GM18502 (cell line): ENCODE data around the gene HSDL2.
"Not testable (repeated sequence)": the region's sequence is repeated elsewhere in the genome, so short reads cannot be mapped to it uniquely, and the experiment has no call there.

Experiments
- ATAC-seq: cut with Tn5 transposase; IDR thresholded peaks from one replicate; pipeline ENCODE4 v1.9.1; 2021; ENCODE audit warnings: mild to moderate bottlenecking; ENCODE audit not compliant: unreplicated experiment, poor library complexity

Gene HSDL2

GRCh38 chr9:112365257-112365656 lies 14.7 kb upstream of the HSDL2 start:
- ATAC-seq: not testable (repeated sequence)

- ATAC-seq: no peak
These were observed 13.3 kb upstream of the HSDL2 start for GRCh38 chr9:112366591-112366990.

- ATAC-seq: no peak
These were observed 12.4 kb upstream of the HSDL2 start for GRCh38 chr9:112367465-112367864.

- no peak for ATAC-seq
These were observed 10.1 kb upstream of the HSDL2 start for GRCh38 chr9:112369817-112370216.

- ATAC-seq: no peak
These were observed 8.8 kb upstream of the HSDL2 start for GRCh38 chr9:112371060-112371459.

- not testable (repeated sequence) for ATAC-seq
These were observed 6.2 kb upstream of the HSDL2 start for GRCh38 chr9:112373666-112374065.

- not testable (repeated sequence) for ATAC-seq
These were observed 5.7 kb upstream of the HSDL2 start for GRCh38 chr9:112374232-112374631.

GRCh38 chr9:112375361-112375760 lies 4.5 kb upstream of the HSDL2 start:
- no peak for ATAC-seq

- ATAC-seq: no peak
These were observed 2.8 kb upstream of the HSDL2 start for GRCh38 chr9:112377087-112377486.

- no peak for ATAC-seq
These were observed 2.1 kb upstream of the HSDL2 start for GRCh38 chr9:112377684-112378327.

GRCh38 chr9:112378328-112379176 lies 1.4 kb upstream of the HSDL2 start:
- ATAC-seq: peak; percentile 17

GRCh38 chr9:112379177-112380101 lies 469 bp upstream of the HSDL2 start:
- peak; percentile 80 for ATAC-seq

GRCh38 chr9:112380825-112381221 lies 915 bp downstream of the HSDL2 start:
- no peak for ATAC-seq

- no peak for ATAC-seq
These were observed 2.2 kb downstream of the HSDL2 start for GRCh38 chr9:112382066-112382465.

- no peak for ATAC-seq
These were observed 2.8 kb downstream of the HSDL2 start for GRCh38 chr9:112382501-112383364.

- ATAC-seq: no peak
These were observed 4.3 kb downstream of the HSDL2 start for GRCh38 chr9:112384219-112384618.

GRCh38 chr9:112384690-112385089 lies 4.8 kb downstream of the HSDL2 start:
- ATAC-seq: no peak

- ATAC-seq: no peak
These were observed 7.2 kb downstream of the HSDL2 start for GRCh38 chr9:112387115-112387514.

GRCh38 chr9:112389897-112390296 lies 10.0 kb downstream of the HSDL2 start:
- ATAC-seq: not testable (repeated sequence)
